Measurements from ENCODE around the gene SLC12A3.

DNA sequence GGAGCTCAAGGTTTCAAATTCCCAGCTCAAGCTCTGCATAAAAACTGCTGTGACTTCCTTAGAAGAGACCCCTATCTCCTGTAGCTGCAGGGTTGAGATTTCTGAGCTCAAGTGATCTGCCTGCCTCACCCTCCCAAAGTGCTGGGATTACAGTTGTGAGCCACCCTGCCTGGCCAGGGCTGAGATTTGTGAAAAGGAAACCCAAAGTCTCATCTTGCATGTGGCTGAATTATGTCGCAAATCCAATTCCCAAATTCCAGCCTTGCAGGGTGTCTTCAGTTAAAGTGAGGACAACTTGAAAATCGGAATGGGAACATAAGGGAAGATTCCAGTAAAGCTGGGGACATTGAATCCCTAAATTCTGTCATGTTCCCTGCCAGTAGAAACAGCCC lies 82.6 kb downstream of the SLC12A3 start:
- TF ChIP-seq, protein P1, sequence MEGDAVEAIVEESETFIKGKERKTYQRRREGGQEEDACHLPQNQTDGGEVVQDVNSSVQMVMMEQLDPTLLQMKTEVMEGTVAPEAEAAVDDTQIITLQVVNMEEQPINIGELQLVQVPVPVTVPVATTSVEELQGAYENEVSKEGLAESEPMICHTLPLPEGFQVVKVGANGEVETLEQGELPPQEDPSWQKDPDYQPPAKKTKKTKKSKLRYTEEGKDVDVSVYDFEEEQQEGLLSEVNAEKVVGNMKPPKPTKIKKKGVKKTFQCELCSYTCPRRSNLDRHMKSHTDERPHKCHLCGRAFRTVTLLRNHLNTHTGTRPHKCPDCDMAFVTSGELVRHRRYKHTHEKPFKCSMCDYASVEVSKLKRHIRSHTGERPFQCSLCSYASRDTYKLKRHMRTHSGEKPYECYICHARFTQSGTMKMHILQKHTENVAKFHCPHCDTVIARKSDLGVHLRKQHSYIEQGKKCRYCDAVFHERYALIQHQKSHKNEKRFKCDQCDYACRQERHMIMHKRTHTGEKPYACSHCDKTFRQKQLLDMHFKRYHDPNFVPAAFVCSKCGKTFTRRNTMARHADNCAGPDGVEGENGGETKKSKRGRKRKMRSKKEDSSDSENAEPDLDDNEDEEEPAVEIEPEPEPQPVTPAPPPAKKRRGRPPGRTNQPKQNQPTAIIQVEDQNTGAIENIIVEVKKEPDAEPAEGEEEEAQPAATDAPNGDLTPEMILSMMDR (IDR thresholded peaks at IDR 0.05) = no peak
- no peak for TF ChIP-seq POLR2AphosphoS5 (IDR thresholded peaks at IDR 0.05)

Measured in breast epithelium (tissue), 3 donors.